GM12892 (cell line): Measurements from ENCODE around the gene MPPED1.

Source experiments
- POLR2A ChIP-seq: IDR thresholded peaks from 2 replicates; pipeline ENCODE4 v1.6.1; 2011; ENCODE audit warnings: low read depth, low read length, control low read depth
- TAF1 ChIP-seq: IDR thresholded peaks from 2 replicates; pipeline ENCODE4 v1.6.1; 2011; ENCODE audit warnings: low read depth, mild to moderate bottlenecking, control low read depth, low read length, borderline replicate concordance

GRCh38 chr22:43479962-43480361, 68.1 kb downstream of the MPPED1 start:
- TF ChIP-seq TAF1 (no peak), POLR2A (no peak)
